IMR-90 (cell line): ENCODE data around the gene UPK3A. TPM values are rescaled to one million over a fixed set of nuclear protein-coding genes. Genes with fewer than 3 reads are reported as not detected.

Source experiments
- ATAC-seq: fragments of 200-7000 bp; cut with Tn5 transposase; 2 replicates; pipeline ENCODE4 v1.9.1; 2020; ENCODE audit warnings: low read depth, mild to moderate bottlenecking, moderate library complexity
- BruUV-seq: library from RNA; stranded (reverse); fragments of 400-500 nt; replicated peaks from 2 replicates; lab custom pipeline; 2021; lab: Mats Ljungman, UMichigan
- CTCF ChIA-PET: fragments of 300-600 bp; formaldehyde crosslinking; extraction: SDS; loops from one replicate; lab custom pipeline; 2021; ENCODE audit warnings: antibody characterized with exemption; lab: Yijun Ruan, JAX
- POLR2A ChIA-PET: fragments of 300-600 bp; sonication (Branson Sonifier 250); formaldehyde crosslinking; loops from one replicate; lab custom pipeline; 2022; ENCODE audit warnings: antibody characterized with exemption; ENCODE audit not compliant: unreplicated experiment; lab: Charles Lee
- DNase-seq: peaks from one replicate; pipeline ENCODE4 v3.0.0; 2013
- H2AFZ ChIP-seq: replicated peaks from 2 replicates; pipeline ENCODE3; 2013; ENCODE audit warnings: low read length, mild to moderate bottlenecking; ENCODE audit not compliant: poor library complexity
- H2AK5ac ChIP-seq: 2 replicates; pipeline ENCODE4 v1.6.1; 2013; ENCODE audit warnings: low read depth, low read length, inconsistent platforms
- H2AK9ac ChIP-seq: replicated peaks from 2 replicates; pipeline ENCODE3; 2013; ENCODE audit warnings: mild to moderate bottlenecking, low read depth, low read length, moderate library complexity; ENCODE audit not compliant: poor library complexity
- H2BK120ac ChIP-seq: 2 replicates; pipeline ENCODE4 v1.6.1; 2013; ENCODE audit warnings: low read depth, low read length, inconsistent platforms
- H2BK15ac ChIP-seq: 3 replicates; pipeline ENCODE4 v1.6.1; 2013; ENCODE audit warnings: low read depth, low read length, inconsistent platforms
- H2BK20ac ChIP-seq: 2 replicates; pipeline ENCODE4 v1.6.1; 2013; ENCODE audit warnings: low read depth, mild to moderate bottlenecking, inconsistent platforms, low read length, moderate library complexity
- H2BK5ac ChIP-seq: 2 replicates; pipeline ENCODE4 v1.6.1; 2013; ENCODE audit warnings: mild to moderate bottlenecking, low read depth, low read length, inconsistent platforms; ENCODE audit not compliant: poor library complexity, severe bottlenecking
- H3K14ac ChIP-seq: replicated peaks from 2 replicates; pipeline ENCODE4 v1.6.1; 2013; ENCODE audit warnings: low read depth, low read length, inconsistent platforms
- H3K18ac ChIP-seq: 2 replicates; pipeline ENCODE4 v1.6.1; 2013; ENCODE audit warnings: low read depth, low read length, control low read depth
- H3K23ac ChIP-seq: 2 replicates; pipeline ENCODE4 v1.6.1; 2013; ENCODE audit warnings: low read depth, low read length, inconsistent platforms
- H3K27ac ChIP-seq: 2 replicates; pipeline ENCODE4 v1.5.1; 2013; ENCODE audit warnings: mild to moderate bottlenecking, control low read depth, low read length; ENCODE audit not compliant: insufficient read depth
- H3K27me3 ChIP-seq: 2 replicates; pipeline ENCODE4 v1.6.1; 2013; ENCODE audit warnings: low read length; ENCODE audit not compliant: control insufficient read depth, insufficient read depth
- H3K36me3 ChIP-seq: 2 replicates; pipeline ENCODE4 v1.6.1; 2013; ENCODE audit warnings: low read length, mixed read lengths; ENCODE audit not compliant: control insufficient read depth, insufficient read depth
- H3K4ac ChIP-seq: 2 replicates; pipeline ENCODE4 v1.6.1; 2013; ENCODE audit warnings: low read depth, low read length, inconsistent platforms
- H3K4me1 ChIP-seq: 2 replicates; pipeline ENCODE4 v1.6.1; 2013; ENCODE audit warnings: low read length, mixed read lengths; ENCODE audit not compliant: control insufficient read depth, insufficient read depth
- H3K4me2 ChIP-seq: 2 replicates; pipeline ENCODE4 v1.6.1; 2013; ENCODE audit warnings: low read depth, mild to moderate bottlenecking, control low read depth, low read length, moderate library complexity
- H3K4me3 ChIP-seq: 2 replicates; pipeline ENCODE4 v1.5.1; 2013; ENCODE audit warnings: low read depth, mild to moderate bottlenecking, control low read depth, low read length, moderate library complexity; ENCODE audit not compliant: insufficient read depth
- H3K56ac ChIP-seq: 2 replicates; pipeline ENCODE4 v1.6.1; 2013; ENCODE audit warnings: low read length, inconsistent platforms; ENCODE audit not compliant: insufficient read depth; ENCODE audit errors: extremely low read depth
- H3K79me1 ChIP-seq, 2 experiments: 2 replicates each; pipeline ENCODE4 v1.6.1; 2013; ENCODE audit warnings: low read length in 2 of 2, inconsistent platforms in 1 of 2, low read depth in 1 of 2
- H3K9ac ChIP-seq: 2 replicates; pipeline ENCODE4 v1.6.1; 2013; ENCODE audit warnings: low read depth, low read length, control low read depth
- H3K9me1 ChIP-seq: 2 replicates; pipeline ENCODE4 v1.6.1; 2013; ENCODE audit warnings: low read length, inconsistent platforms; ENCODE audit not compliant: insufficient read depth
- H3K9me3 ChIP-seq: 2 replicates; pipeline ENCODE4 v1.6.1; 2013; ENCODE audit warnings: low read length; ENCODE audit not compliant: control insufficient read depth, insufficient read depth
- H4K20me1 ChIP-seq: 2 replicates; pipeline ENCODE4 v1.6.1; 2013; ENCODE audit warnings: low read length, inconsistent platforms; ENCODE audit not compliant: insufficient read depth
- H4K5ac ChIP-seq: 2 replicates; pipeline ENCODE4 v1.6.1; 2013; ENCODE audit warnings: mild to moderate bottlenecking, low read depth, low read length, control low read depth
- H4K8ac ChIP-seq, 2 experiments: 2 replicates each; pipeline ENCODE4 v1.6.1; 2013; ENCODE audit warnings: low read depth in 2 of 2, low read length in 2 of 2, control low read depth in 1 of 2, inconsistent platforms in 1 of 2
- H4K91ac ChIP-seq: 2 replicates; pipeline ENCODE4 v1.6.1; 2013; ENCODE audit warnings: low read depth, low read length, inconsistent platforms; ENCODE audit not compliant: insufficient read depth
- BHLHE40 ChIP-seq: fragments of 150-350 bp; IDR thresholded peaks from 2 replicates; pipeline ENCODE4 v1.6.1; 2016; ENCODE audit warnings: mild to moderate bottlenecking, low read depth, low read length
- CHD1 ChIP-seq: IDR thresholded peaks from 2 replicates; pipeline ENCODE4 v1.6.1; 2012; ENCODE audit warnings: low read depth, low read length, improper control_type of control experiment
- FOS ChIP-seq: fragments of 150-350 bp; IDR thresholded peaks from 2 replicates; pipeline ENCODE4 v1.6.1; 2016; ENCODE audit warnings: low read depth, low read length
- MAFK ChIP-seq: IDR thresholded peaks from 2 replicates; pipeline ENCODE4 v1.6.1; 2012; ENCODE audit warnings: low read depth, low read length, improper control_type of control experiment
- MAZ ChIP-seq: IDR thresholded peaks from 2 replicates; pipeline ENCODE4 v1.6.1; 2012; ENCODE audit warnings: low read depth, mild to moderate bottlenecking, low read length, improper control_type of control experiment, moderate library complexity, borderline replicate concordance
- MXI1 ChIP-seq: IDR thresholded peaks from 2 replicates; pipeline ENCODE4 v1.6.1; 2012; ENCODE audit warnings: low read depth, mild to moderate bottlenecking, low read length, moderate library complexity, borderline replicate concordance
- NFE2L2 ChIP-seq: fragments of 150-350 bp; IDR thresholded peaks from 2 replicates; pipeline ENCODE4 v1.6.1; 2016; ENCODE audit warnings: low read depth, mild to moderate bottlenecking, low read length
- POLR2A ChIP-seq: IDR thresholded peaks from 2 replicates; pipeline ENCODE4 v1.6.1; 2012; ENCODE audit warnings: mild to moderate bottlenecking, low read depth, low read length
- RAD21 ChIP-seq: IDR thresholded peaks from 2 replicates; pipeline ENCODE4 v1.6.1; 2012; ENCODE audit warnings: low read length, improper control_type of control experiment
- RCOR1 ChIP-seq: IDR thresholded peaks from 2 replicates; pipeline ENCODE4 v1.6.1; 2012; ENCODE audit warnings: mild to moderate bottlenecking, low read length, improper control_type of control experiment; ENCODE audit not compliant: insufficient replicate concordance
- RFX5 ChIP-seq: IDR thresholded peaks from 2 replicates; pipeline ENCODE4 v1.8.0; 2012; ENCODE audit warnings: low read depth, mild to moderate bottlenecking, low read length, moderate library complexity
- SMC3 ChIP-seq: fragments of 150-350 bp; IDR thresholded peaks from 2 replicates; pipeline ENCODE4 v1.6.1; 2016; ENCODE audit warnings: low read depth, mild to moderate bottlenecking, antibody characterized with exemption, low read length, moderate library complexity
- WGBS, 2 experiments: methylation state at CpG; one replicate each; pipeline versions ENCODE4 v1.1.5 to v1.1.7; 2013; ENCODE audit warnings: missing lambda C conversion rate in 2 of 2; ENCODE audit not compliant: insufficient read length in 1 of 2; ENCODE audit errors: extremely low coverage in 2 of 2; 5-methylcytosine and 5-hydroxymethylcytosine counted together
- dilution Hi-C: fragments of 300-500 bp; cut with HindIII; formaldehyde crosslinking; loops from one replicate; pipeline ENCODE4 v1.14.3; 2018; ENCODE audit warnings: low sequenced_read_pairs; ENCODE audit not compliant: unreplicated experiment
- in situ Hi-C: fragments of 300-500 bp; cut with MboI; formaldehyde crosslinking; loops from 3 replicates; pipeline ENCODE4 v1.14.3; 2019; ENCODE audit warnings: low sequenced_read_pairs, inconsistent platforms, mixed read lengths
- intact Hi-C: fragments of 100-400 bp; cut with micrococcal nuclease; formaldehyde crosslinking; loops from 2 replicates; pipeline ENCODE4 v1.10.0; 2022
- polyA plus RNA-seq, 3 experiments: library from polyadenylated mRNA; depleted of rRNA; stranded (reverse); fragments of >200 nt; gene quantifications; 2 replicates each; pipeline ENCODE4 v1.2.3, GENCODE V29; 2012; ENCODE audit warnings: low replicate concordance in 1 of 3
- total RNA-seq: library from RNA; depleted of rRNA; stranded (reverse); fragments of >200 nt; gene quantifications from 2 replicates; pipeline ENCODE4 v1.2.3, GENCODE V29; 2012
- TF ChIP-seq, protein P1 (sequence below): conservative IDR thresholded peaks from 2 replicates; pipeline ENCODE4 v1.5.1; 2012; ENCODE audit warnings: mild to moderate bottlenecking, low read depth, low read length, improper control_type of control experiment
- TF ChIP-seq, protein P2 (sequence below): fragments of 150-350 bp; IDR thresholded peaks from 2 replicates; pipeline ENCODE4 v1.6.1; 2016; ENCODE audit warnings: low read depth, mild to moderate bottlenecking, low read length, moderate library complexity, borderline replicate concordance
- TF ChIP-seq, protein P3 (sequence below): fragments of 150-350 bp; IDR thresholded peaks from 2 replicates; pipeline ENCODE4 v1.6.1; 2017; ENCODE audit warnings: mild to moderate bottlenecking, antibody characterized with exemption, low read length, low read depth

Gene UPK3A
- total and polyA plus RNA-seq, 2 of the 4 experiments (the other 2 are of a cell fraction) = not detected

GRCh38 chr22:45320357-45320976 lies 35.7 kb downstream of the UPK3A start:
- Histone ChIP-seq H3K4ac (peak overlapping the region; percentile 79), H2BK15ac (no peak overlapping the region), H4K8ac (peak overlapping the region in 1 of 2 experiments; percentile 75; a peak in 2 of 4 replicates), H3K9me1 (peaks cover 20% of the 10 kb centered on the region), H3K27me3 (no peaks in the 10 kb centered on the region), H3K23ac (peak overlapping the region; percentile 32; the same call in 1 of the 2 replicates), H3K14ac (peak overlapping the region; percentile 81), H3K18ac (no peak overlapping the region), H3K9ac (no peak overlapping the region), H4K20me1 (peaks cover 15% of the 10 kb centered on the region), H3K79me1 (peaks cover 22 to 76% of the 10 kb centered on the region in 2 experiments), H2AK9ac (no peak overlapping the region), H3K4me2 (no peak overlapping the region), H3K27ac (peak overlapping the region; percentile 73; the same call in 1 of the 2 replicates), H2AK5ac (peak overlapping the region; percentile 19; the same call in 1 of the 2 replicates), H2AFZ (no peak overlapping the region), H4K91ac (no peak overlapping the region; the same call in 1 of the 2 replicates), H2BK5ac (no peak overlapping the region), H3K36me3 (peaks cover 25% of the 10 kb centered on the region), H2BK120ac (no peak overlapping the region), H3K4me3 (no peak overlapping the region), H2BK20ac (no peak overlapping the region), H3K4me1 (peaks cover 20% of the 10 kb centered on the region), H3K56ac (no peak overlapping the region; the same call in 1 of the 2 replicates), H3K9me3 (no peaks in the 10 kb centered on the region), H4K5ac (no peak overlapping the region)
- intact Hi-C loops = no loop called here
- no CpG with 5 or more reads among the region's 9 CpGs for WGBS, 2 experiments
- DNase-seq (peak; percentile 75), ATAC-seq (no peak)
- dilution Hi-C loops = no loop called here
- in situ Hi-C loops = no loop called here
- BruUV-seq = no TSS peak
- POLR2A ChIA-PET = no interaction called here
- CTCF ChIA-PET = no interaction called here
- TF ChIP-seq MAFK = 0 out of 2 replicates have a peak, but pooled peaks have one; percentile 32
- no peak for TF ChIP-seq RCOR1
- TF ChIP-seq, protein P1, sequence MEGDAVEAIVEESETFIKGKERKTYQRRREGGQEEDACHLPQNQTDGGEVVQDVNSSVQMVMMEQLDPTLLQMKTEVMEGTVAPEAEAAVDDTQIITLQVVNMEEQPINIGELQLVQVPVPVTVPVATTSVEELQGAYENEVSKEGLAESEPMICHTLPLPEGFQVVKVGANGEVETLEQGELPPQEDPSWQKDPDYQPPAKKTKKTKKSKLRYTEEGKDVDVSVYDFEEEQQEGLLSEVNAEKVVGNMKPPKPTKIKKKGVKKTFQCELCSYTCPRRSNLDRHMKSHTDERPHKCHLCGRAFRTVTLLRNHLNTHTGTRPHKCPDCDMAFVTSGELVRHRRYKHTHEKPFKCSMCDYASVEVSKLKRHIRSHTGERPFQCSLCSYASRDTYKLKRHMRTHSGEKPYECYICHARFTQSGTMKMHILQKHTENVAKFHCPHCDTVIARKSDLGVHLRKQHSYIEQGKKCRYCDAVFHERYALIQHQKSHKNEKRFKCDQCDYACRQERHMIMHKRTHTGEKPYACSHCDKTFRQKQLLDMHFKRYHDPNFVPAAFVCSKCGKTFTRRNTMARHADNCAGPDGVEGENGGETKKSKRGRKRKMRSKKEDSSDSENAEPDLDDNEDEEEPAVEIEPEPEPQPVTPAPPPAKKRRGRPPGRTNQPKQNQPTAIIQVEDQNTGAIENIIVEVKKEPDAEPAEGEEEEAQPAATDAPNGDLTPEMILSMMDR = no peak
- TF ChIP-seq SMC3 = no peak
- TF ChIP-seq, protein P2, sequence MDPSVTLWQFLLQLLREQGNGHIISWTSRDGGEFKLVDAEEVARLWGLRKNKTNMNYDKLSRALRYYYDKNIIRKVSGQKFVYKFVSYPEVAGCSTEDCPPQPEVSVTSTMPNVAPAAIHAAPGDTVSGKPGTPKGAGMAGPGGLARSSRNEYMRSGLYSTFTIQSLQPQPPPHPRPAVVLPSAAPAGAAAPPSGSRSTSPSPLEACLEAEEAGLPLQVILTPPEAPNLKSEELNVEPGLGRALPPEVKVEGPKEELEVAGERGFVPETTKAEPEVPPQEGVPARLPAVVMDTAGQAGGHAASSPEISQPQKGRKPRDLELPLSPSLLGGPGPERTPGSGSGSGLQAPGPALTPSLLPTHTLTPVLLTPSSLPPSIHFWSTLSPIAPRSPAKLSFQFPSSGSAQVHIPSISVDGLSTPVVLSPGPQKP = no peak
- TF ChIP-seq POLR2A = no peak
- no peak for TF ChIP-seq CHD1
- TF ChIP-seq MAZ = no peak
- TF ChIP-seq BHLHE40 = no peak
- no peak for TF ChIP-seq RAD21
- TF ChIP-seq RFX5 = no peak
- TF ChIP-seq, protein P3, sequence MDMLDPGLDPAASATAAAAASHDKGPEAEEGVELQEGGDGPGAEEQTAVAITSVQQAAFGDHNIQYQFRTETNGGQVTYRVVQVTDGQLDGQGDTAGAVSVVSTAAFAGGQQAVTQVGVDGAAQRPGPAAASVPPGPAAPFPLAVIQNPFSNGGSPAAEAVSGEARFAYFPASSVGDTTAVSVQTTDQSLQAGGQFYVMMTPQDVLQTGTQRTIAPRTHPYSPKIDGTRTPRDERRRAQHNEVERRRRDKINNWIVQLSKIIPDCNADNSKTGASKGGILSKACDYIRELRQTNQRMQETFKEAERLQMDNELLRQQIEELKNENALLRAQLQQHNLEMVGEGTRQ = no peak
- no peak for TF ChIP-seq FOS
- TF ChIP-seq MXI1 = no peak
- no peak for TF ChIP-seq NFE2L2
